ENCODE data around the gene CFAP52.

CFAP52 gene

DNA sequence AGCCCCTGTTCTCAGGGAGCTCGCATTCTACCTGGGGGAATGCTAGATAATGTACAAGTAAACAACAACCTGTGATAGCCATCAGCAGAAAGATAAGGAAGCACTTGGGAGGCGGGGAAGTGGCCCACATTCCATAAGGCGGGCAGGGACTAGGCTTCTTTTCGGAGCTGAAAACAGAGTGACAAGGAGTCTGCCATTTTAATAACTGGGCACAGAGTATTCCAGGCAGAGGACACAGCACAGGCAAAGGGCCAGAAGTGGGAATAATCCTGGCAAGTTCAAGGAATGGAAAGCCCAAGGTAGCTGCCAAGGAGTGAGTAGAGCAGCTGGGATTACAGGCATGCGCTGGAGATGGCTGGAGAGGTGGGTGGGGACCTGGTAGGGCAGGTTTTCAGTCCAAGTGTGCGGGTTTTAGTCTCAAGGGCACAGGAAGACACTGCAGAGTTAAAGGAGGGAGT, 93.1 kb downstream of the CFAP52 start:
- no peaks in the 10 kb centered on the region for H3K36me3 ChIP-seq (ENCODE audit: insufficient read depth, low read length)
- H2AFZ ChIP-seq (ENCODE audit: low read depth, low read length) = no peak overlapping the region
- H3K27me3 ChIP-seq (ENCODE audit: insufficient read depth, low read length) = no peaks in the 10 kb centered on the region
- H3K4me1 ChIP-seq (ENCODE audit: insufficient read depth, low read length) = no peaks in the 10 kb centered on the region
- no peak overlapping the region for H3K4me3 ChIP-seq (ENCODE audit: low read length)
- no peaks in the 10 kb centered on the region for H3K9me3 ChIP-seq (ENCODE audit: low read length)

DNA sequence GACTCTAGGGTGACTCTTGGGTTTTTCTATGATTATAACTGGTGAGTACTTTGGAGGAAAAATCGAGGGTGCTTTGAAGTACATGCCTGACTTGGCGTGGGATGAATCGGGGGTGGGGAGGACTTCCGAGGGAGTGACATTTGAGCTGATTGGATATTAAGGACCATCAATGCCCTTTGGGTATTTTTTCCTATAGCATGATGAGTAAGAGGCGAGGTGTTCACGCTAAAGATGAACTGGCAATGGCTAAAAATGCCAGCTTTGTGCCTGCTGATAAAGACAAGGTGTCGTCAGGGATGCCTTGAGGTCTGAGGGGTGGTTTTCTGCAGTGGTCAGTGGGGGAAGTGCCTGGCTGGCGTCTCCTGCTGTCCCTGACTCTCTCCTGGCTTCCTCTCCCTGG, 94.2 kb downstream of the CFAP52 start:
- Histone ChIP-seq H3K36me3 (ENCODE audit: insufficient read depth, low read length) (no peaks in the 10 kb centered on the region), H2AFZ (ENCODE audit: low read depth, low read length) (no peak overlapping the region), H3K9me3 (ENCODE audit: low read length) (no peaks in the 10 kb centered on the region)

DNA sequence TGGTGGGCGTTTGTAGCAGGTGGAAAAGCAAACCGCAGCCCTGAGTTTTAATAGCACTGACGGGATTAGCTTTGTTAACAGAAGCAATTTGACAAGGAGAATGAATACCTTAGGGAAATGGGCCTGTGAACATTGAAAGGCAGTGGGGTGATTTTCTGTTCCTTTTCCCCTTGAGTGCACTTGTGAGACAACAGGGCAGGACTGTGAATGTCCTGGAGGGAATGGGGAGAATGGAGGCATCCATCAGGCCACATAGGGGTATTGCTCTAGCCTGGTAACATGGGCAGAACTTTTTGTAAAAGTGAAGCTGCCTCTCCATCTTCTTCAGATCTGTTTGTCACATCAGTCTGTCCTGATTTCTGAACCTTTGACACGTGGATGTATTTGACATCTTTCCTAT, 95.1 kb downstream of the CFAP52 start:
- Histone ChIP-seq H3K36me3 (ENCODE audit: insufficient read depth, low read length) (no peaks in the 10 kb centered on the region), H3K4me1 (ENCODE audit: insufficient read depth, low read length) (no peaks in the 10 kb centered on the region), H2AFZ (ENCODE audit: low read depth, low read length) (no peak overlapping the region), H3K27me3 (ENCODE audit: insufficient read depth, low read length) (no peaks in the 10 kb centered on the region), H3K4me3 (ENCODE audit: low read length) (no peak overlapping the region), H3K9me3 (ENCODE audit: low read length) (no peaks in the 10 kb centered on the region)

More for the DNA sequence above, 94.2 kb downstream of the CFAP52 start:
- Histone ChIP-seq H3K27me3 (ENCODE audit: insufficient read depth, low read length) (no peaks in the 10 kb centered on the region), H3K4me3 (ENCODE audit: low read length) (no peak overlapping the region), H3K4me1 (ENCODE audit: insufficient read depth, low read length) (no peaks in the 10 kb centered on the region)

DNA sequence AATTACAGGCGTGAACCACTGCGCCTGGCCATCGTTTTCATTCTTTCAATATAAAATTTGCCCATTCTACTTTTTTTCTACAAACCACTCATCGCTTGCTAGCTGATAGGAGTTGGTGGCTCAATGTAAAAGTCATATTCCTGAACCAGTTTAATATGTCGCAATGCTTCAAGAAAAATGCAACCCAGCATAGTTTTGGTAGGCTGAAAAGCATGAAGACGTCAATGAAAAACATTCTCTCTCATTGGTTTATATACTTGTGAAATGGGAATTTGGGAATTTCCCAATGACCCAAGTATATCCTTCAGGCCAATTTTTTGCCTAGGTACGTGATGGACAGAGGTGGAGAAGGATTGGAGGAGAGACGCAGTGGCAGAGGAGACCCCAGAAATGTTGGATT, 95.8 kb downstream of the CFAP52 start:
- no peak overlapping the region for H2AFZ ChIP-seq (ENCODE audit: low read depth, low read length)
- H3K9me3 ChIP-seq (ENCODE audit: low read length) = no peaks in the 10 kb centered on the region
- no peak overlapping the region for H3K4me3 ChIP-seq (ENCODE audit: low read length)
- no peaks in the 10 kb centered on the region for H3K36me3 ChIP-seq (ENCODE audit: insufficient read depth, low read length)
- H3K4me1 ChIP-seq (ENCODE audit: insufficient read depth, low read length) = no peaks in the 10 kb centered on the region
- H3K27me3 ChIP-seq (ENCODE audit: insufficient read depth, low read length) = no peaks in the 10 kb centered on the region

DNA sequence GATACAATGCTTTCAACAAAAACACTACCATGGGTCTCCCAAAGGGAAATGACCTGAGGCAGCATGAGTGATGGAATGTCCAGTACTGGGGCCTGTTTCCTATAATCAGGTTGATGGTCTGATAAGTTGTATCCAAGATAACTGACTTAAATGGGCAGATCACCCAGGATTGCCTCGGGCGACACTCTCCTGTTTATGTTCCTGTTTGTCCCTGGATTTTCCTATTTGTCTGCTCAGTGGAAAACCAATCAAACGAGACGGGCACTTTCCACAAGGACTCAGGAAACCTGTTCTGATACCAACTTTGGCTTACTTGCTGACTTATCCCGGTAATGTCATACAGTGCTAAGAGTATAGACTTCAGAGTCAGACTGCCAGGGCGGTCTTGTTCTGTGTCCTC, 96.2 kb downstream of the CFAP52 start:
- H3K9me3 ChIP-seq (ENCODE audit: low read length) = no peaks in the 10 kb centered on the region
- H3K27me3 ChIP-seq (ENCODE audit: insufficient read depth, low read length) = no peaks in the 10 kb centered on the region
- H3K4me3 ChIP-seq (ENCODE audit: low read length) = no peak overlapping the region

DNA sequence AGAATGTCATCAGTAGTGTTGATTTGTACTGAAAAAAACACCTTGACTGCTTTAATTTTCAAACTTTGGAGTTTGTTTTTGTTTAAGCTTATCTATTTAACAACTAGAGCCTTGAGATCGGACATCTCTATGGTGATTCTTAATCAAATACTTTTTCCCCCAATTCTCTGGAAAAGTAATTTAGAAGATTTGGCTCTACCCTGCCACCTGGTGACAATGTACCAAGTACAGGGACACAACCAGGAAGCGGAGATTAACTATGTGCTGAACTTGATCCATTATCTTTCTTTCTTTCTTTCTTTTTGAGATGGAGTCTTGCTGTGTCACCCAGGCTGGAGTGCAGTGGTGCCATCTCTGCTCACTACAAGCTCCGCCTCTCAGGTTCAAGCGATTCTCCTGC, 99.6 kb downstream of the CFAP52 start:
- Histone ChIP-seq H3K36me3 (ENCODE audit: insufficient read depth, low read length) (no peaks in the 10 kb centered on the region), H3K4me3 (ENCODE audit: low read length) (no peak overlapping the region), H3K4me1 (ENCODE audit: insufficient read depth, low read length) (peaks cover 5% of the 10 kb centered on the region), H3K27me3 (ENCODE audit: insufficient read depth, low read length) (no peaks in the 10 kb centered on the region), H3K9me3 (ENCODE audit: low read length) (peaks cover 3% of the 10 kb centered on the region), H2AFZ (ENCODE audit: low read depth, low read length) (no peak overlapping the region)

More for the DNA sequence above, 96.2 kb downstream of the CFAP52 start:
- Histone ChIP-seq H2AFZ (ENCODE audit: low read depth, low read length) (no peak overlapping the region), H3K4me1 (ENCODE audit: insufficient read depth, low read length) (peaks cover 1% of the 10 kb centered on the region), H3K36me3 (ENCODE audit: insufficient read depth, low read length) (no peaks in the 10 kb centered on the region)

DNA sequence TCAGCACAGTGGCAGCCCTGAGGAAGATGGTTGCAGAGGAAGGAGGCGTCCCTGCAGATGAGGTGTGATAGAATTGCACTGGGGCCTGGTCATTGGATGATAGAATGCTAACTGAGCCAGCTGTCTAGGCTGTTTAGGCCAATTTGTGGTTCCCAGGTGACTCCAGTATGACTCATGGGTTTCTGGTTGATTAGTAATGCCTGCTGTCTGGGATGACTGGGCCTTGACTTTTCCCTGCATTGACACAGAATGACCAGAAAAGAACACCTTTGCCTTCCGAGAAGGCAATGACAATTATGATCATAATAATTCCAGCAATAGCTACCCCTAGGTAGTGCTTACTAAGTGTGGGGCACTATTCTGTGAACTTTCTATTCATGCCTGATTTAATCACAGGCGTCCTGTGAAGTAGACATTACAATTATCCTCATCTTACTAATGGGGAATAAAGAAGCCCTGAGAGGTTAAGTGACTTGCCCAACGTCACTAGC, 100.4 kb downstream of the CFAP52 start:
- Histone ChIP-seq H3K4me1 (ENCODE audit: insufficient read depth, low read length) (peaks cover 5% of the 10 kb centered on the region), H3K9me3 (ENCODE audit: low read length) (peaks cover 3% of the 10 kb centered on the region), H2AFZ (ENCODE audit: low read depth, low read length) (no peak overlapping the region), H3K4me3 (ENCODE audit: low read length) (no peak overlapping the region), H3K36me3 (ENCODE audit: insufficient read depth, low read length) (no peaks in the 10 kb centered on the region), H3K27me3 (ENCODE audit: insufficient read depth, low read length) (no peaks in the 10 kb centered on the region)

DNA sequence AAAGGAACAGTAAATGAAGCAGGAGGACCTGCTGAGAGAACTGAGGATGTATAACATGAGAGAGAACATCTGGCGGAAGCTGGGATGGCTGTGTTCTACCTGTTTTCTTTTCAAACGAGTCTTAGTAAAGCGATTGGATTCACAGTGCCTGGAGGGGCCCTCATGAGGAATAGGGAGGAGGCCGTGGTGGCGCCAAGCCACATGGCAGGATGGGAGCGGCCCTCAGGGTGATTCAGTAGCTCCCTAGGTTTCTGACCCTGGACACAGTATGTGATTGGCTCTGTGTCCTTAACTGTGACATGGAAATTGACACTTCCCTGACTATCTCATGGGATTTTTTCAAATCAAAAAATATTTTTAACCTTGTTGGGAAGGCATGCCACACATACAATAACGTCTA, 101.0 kb downstream of the CFAP52 start:
- no peak overlapping the region for H2AFZ ChIP-seq (ENCODE audit: low read depth, low read length)
- peaks cover 3% of the 10 kb centered on the region for H3K9me3 ChIP-seq (ENCODE audit: low read length)
- no peak overlapping the region for H3K4me3 ChIP-seq (ENCODE audit: low read length)
- no peaks in the 10 kb centered on the region for H3K36me3 ChIP-seq (ENCODE audit: insufficient read depth, low read length)
- H3K4me1 ChIP-seq (ENCODE audit: insufficient read depth, low read length) = peaks cover 5% of the 10 kb centered on the region
- H3K27me3 ChIP-seq (ENCODE audit: insufficient read depth, low read length) = no peaks in the 10 kb centered on the region

DNA sequence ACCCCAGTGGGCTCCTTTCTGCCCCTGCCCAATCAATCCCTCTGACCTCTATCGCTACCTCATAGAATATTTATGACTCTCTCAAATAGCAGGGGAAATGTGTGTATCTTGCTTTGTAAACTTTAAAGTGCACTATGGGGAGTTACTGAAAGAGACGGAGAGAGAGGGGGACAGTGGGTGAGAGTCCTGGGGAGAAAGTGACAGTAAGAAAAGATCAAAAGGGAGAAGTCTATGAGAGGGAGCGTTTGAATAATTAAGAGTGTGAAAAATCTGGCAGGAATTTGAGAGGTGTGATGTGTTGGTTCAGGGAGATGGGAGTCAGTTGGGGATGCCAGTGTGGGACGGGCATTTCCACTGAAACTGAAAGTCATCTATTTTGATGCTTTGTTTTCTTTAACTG, 101.5 kb downstream of the CFAP52 start:
- Histone ChIP-seq H3K36me3 (ENCODE audit: insufficient read depth, low read length) (no peaks in the 10 kb centered on the region), H3K4me3 (ENCODE audit: low read length) (no peak overlapping the region), H3K9me3 (ENCODE audit: low read length) (peaks cover 3% of the 10 kb centered on the region), H3K27me3 (ENCODE audit: insufficient read depth, low read length) (no peaks in the 10 kb centered on the region), H2AFZ (ENCODE audit: low read depth, low read length) (no peak overlapping the region), H3K4me1 (ENCODE audit: insufficient read depth, low read length) (peaks cover 5% of the 10 kb centered on the region)

DNA sequence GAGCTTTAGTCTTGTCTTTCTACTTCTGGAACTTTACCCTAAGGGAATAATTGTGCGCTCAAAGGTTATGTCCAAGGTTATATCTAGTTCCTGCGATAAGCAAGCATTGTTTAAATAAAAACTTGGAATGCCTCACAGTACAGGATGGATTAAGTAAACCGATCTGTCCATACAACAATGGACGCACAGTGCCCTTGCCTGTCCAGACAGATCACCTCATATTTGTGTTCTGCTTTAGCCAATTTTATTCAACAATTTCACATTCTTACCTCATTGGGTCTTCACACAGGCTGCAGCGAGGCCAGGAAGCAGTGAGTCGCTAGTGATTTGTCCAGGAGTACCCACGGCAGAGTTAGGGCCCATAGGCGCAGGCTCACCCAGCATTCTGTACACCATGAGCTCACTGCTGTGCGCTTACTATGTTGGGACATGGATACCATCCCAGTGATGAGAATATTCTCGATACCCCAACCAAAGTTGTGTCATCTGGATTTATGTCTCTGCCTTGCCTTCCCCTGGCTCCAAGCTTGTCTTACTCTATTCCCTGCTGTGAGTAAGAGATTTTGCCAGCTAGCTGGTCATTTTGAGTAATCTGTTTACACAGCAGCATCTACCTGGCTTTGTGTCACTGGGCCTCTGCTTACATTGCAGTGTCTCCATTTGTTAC, 108.6 kb downstream of the CFAP52 start:
- Histone ChIP-seq H2AFZ (ENCODE audit: low read depth, low read length) (no peak overlapping the region), H3K9me3 (ENCODE audit: low read length) (peaks cover 2% of the 10 kb centered on the region), H3K27me3 (ENCODE audit: insufficient read depth, low read length) (no peaks in the 10 kb centered on the region), H3K36me3 (ENCODE audit: insufficient read depth, low read length) (no peaks in the 10 kb centered on the region), H3K4me1 (ENCODE audit: insufficient read depth, low read length) (no peaks in the 10 kb centered on the region), H3K4me3 (ENCODE audit: low read length) (no peak overlapping the region)
